Measurements from ENCODE around the gene GNAI2.

GNAI2 gene

DNA sequence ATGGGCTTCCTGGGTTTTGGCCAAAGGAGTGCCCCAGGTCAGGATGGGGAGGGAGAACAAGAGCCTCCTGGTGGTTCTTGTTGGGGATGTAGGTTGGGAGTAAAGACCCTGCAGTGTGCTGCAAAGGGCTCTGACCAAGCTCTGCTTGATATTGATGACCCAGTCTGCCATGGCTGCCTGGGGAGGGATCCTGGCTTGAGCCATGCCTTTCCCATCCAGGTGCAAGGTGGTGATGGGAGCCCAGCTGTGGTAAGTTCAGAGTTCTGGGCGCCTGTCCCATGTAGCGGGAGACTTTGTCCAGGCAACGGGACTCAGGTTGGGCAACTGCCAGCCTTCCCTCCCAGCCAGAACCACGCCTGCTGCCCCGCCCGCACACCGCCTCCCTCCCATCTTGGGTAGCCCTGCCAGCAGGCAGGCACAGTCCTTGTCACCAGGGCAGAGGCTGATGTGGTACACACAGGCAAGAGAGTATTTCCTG, 2.6 kb downstream of the GNAI2 start:
- H3K79me2 ChIP-seq (ENCODE audit: control insufficient read depth, low read length) = peaks cover 75% of the 10 kb centered on the region
- peak overlapping the region; percentile 40 for H3K27ac ChIP-seq (ENCODE audit: low read depth, low read length)
- H3K36me3 ChIP-seq (ENCODE audit: control insufficient read depth, low read length) = peaks cover 41% of the 10 kb centered on the region

DNA sequence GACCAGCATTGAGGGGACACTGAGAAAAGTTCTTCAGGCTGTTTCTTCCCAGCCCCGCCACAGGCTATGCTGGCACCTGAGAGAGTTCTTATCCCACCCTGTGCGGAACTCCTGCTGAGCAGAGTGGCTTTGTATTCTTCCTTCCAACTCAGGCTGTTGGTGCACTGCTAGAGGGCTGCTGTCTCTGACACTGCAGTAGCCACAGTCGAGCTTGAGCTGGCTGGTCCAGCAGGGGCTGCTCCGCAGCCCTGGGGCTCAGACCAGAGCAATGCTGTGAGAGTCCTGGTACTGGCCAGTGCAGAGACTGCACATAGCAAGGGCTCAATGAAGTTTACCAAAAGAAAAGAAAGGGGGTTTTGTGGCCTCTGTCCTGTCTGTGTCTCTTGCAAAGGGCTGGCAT, 3.6 kb downstream of the GNAI2 start:
- H3K4me3 ChIP-seq (ENCODE audit: low read length) = no peak overlapping the region
- H3K9me2 ChIP-seq (replicated peaks; ENCODE audit: control insufficient read depth, low read length) = no peaks in the 10 kb centered on the region
- peaks cover 66% of the 10 kb centered on the region for H3K4me1 ChIP-seq (ENCODE audit: control insufficient read depth, low read length)
- no peak overlapping the region for H3K27ac ChIP-seq (ENCODE audit: low read depth, low read length)
- H3F3A ChIP-seq (ENCODE audit: control insufficient read depth, insufficient read depth) = peaks cover 19% of the 10 kb centered on the region
- no peaks in the 10 kb centered on the region for H3K27me3 ChIP-seq (ENCODE audit: control insufficient read depth, low read length)
- H4K20me1 ChIP-seq (ENCODE audit: control insufficient read depth, insufficient read depth, low read depth, low read length) = peaks cover 13% of the 10 kb centered on the region; the same call in 1 of the 2 replicates
- H3K4me2 ChIP-seq (ENCODE audit: low read length) = no peak overlapping the region; the same call in 1 of the 2 replicates
- no peak for TF ChIP-seq EZH2phosphoT487 (IDR thresholded peaks at IDR 0.05; ENCODE audit: borderline replicate concordance, low read length)
- TF ChIP-seq, protein P1, sequence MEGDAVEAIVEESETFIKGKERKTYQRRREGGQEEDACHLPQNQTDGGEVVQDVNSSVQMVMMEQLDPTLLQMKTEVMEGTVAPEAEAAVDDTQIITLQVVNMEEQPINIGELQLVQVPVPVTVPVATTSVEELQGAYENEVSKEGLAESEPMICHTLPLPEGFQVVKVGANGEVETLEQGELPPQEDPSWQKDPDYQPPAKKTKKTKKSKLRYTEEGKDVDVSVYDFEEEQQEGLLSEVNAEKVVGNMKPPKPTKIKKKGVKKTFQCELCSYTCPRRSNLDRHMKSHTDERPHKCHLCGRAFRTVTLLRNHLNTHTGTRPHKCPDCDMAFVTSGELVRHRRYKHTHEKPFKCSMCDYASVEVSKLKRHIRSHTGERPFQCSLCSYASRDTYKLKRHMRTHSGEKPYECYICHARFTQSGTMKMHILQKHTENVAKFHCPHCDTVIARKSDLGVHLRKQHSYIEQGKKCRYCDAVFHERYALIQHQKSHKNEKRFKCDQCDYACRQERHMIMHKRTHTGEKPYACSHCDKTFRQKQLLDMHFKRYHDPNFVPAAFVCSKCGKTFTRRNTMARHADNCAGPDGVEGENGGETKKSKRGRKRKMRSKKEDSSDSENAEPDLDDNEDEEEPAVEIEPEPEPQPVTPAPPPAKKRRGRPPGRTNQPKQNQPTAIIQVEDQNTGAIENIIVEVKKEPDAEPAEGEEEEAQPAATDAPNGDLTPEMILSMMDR (IDR thresholded peaks at IDR 0.05; ENCODE audit: low read depth, low read length, poor library complexity, severe bottlenecking) = no peak
- H3K9me3 ChIP-seq (ENCODE audit: control insufficient read depth, insufficient read depth, low read length) = no peaks in the 10 kb centered on the region
- H3K79me2 ChIP-seq (ENCODE audit: control insufficient read depth, low read length) = peaks cover 81% of the 10 kb centered on the region
- H3K36me3 ChIP-seq (ENCODE audit: control insufficient read depth, low read length) = peaks cover 42% of the 10 kb centered on the region

More for the DNA sequence above, 2.6 kb downstream of the GNAI2 start:
- Histone ChIP-seq H3K9me2 (replicated peaks; ENCODE audit: control insufficient read depth, low read length) (no peaks in the 10 kb centered on the region), H3K4me3 (ENCODE audit: low read length) (peak overlapping the region; percentile 79), H3K9me3 (ENCODE audit: control insufficient read depth, insufficient read depth, low read length) (no peaks in the 10 kb centered on the region), H4K20me1 (ENCODE audit: control insufficient read depth, insufficient read depth, low read depth, low read length) (peaks cover 13% of the 10 kb centered on the region; the same call in 1 of the 2 replicates), H3K4me1 (ENCODE audit: control insufficient read depth, low read length) (peaks cover 68% of the 10 kb centered on the region), H3K27me3 (ENCODE audit: control insufficient read depth, low read length) (no peaks in the 10 kb centered on the region), H3F3A (ENCODE audit: control insufficient read depth, insufficient read depth) (peaks cover 11% of the 10 kb centered on the region), H3K4me2 (ENCODE audit: low read length) (peak overlapping the region; percentile 86)
- TF ChIP-seq, protein P1 (IDR thresholded peaks at IDR 0.05; ENCODE audit: low read depth, low read length, poor library complexity, severe bottlenecking) = no peak
- no peak for TF ChIP-seq EZH2phosphoT487 (IDR thresholded peaks at IDR 0.05; ENCODE audit: borderline replicate concordance, low read length)

DNA sequence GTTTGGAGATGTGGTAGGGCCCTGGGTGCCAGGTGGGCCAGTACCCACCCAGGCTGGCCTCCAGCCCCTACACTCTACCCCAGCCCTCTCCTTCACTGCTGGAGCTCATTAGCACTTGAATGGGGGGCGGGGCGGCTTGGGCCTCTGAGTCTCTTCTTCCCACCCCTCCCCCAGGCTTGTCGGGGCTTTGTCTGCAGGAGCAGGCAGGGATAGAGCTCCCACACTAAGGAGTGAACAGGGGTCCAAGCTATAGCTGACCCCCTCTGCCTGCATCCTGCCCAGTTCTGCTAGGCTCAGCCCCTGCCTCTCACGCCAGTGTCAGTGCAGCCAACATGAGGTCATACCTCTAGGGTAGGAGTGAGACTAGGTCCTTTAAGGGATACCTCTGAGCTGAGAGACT, 5.2 kb downstream of the GNAI2 start:
- H3K79me2 ChIP-seq (ENCODE audit: control insufficient read depth, low read length) = peaks cover 92% of the 10 kb centered on the region
- H3K4me3 ChIP-seq (ENCODE audit: low read length) = no peak overlapping the region; the same call in 1 of the 2 replicates
- H3K27ac ChIP-seq (ENCODE audit: low read depth, low read length) = no peak overlapping the region
- no peaks in the 10 kb centered on the region for H3K9me3 ChIP-seq (ENCODE audit: control insufficient read depth, insufficient read depth, low read length)
- no peak for TF ChIP-seq EZH2phosphoT487 (IDR thresholded peaks at IDR 0.05; ENCODE audit: borderline replicate concordance, low read length)
- TF ChIP-seq, protein P1 (IDR thresholded peaks at IDR 0.05; ENCODE audit: low read depth, low read length, poor library complexity, severe bottlenecking) = no peak
- H3F3A ChIP-seq (ENCODE audit: control insufficient read depth, insufficient read depth) = peaks cover 19% of the 10 kb centered on the region
- H3K9me2 ChIP-seq (replicated peaks; ENCODE audit: control insufficient read depth, low read length) = no peaks in the 10 kb centered on the region
- H3K4me1 ChIP-seq (ENCODE audit: control insufficient read depth, low read length) = peaks cover 66% of the 10 kb centered on the region
- H4K20me1 ChIP-seq (ENCODE audit: control insufficient read depth, insufficient read depth, low read depth, low read length) = peaks cover 13% of the 10 kb centered on the region; the same call in 1 of the 2 replicates
- H3K36me3 ChIP-seq (ENCODE audit: control insufficient read depth, low read length) = peaks cover 42% of the 10 kb centered on the region
- H3K27me3 ChIP-seq (ENCODE audit: control insufficient read depth, low read length) = no peaks in the 10 kb centered on the region
- H3K4me2 ChIP-seq (ENCODE audit: low read length) = peak overlapping the region; percentile 60
